Brain microvascular endothelial cell (primary cell): ENCODE measurements around the gene SREBF1.

ENCODE experiments used
- DNase-seq: peaks from one replicate; pipeline ENCODE4 v3.0.0-alpha.2; 2020
- H3K27ac ChIP-seq: fragments of 250-450 bp; sonication (Bioruptor Pico); 2 replicates; pipeline ENCODE4 v1.5.1; 2020; ENCODE audit warnings: mild to moderate bottlenecking, moderate library complexity
- H3K27me3 ChIP-seq: fragments of 250-450 bp; sonication (Bioruptor Pico); replicated peaks from 2 replicates; pipeline ENCODE4 v1.5.1; 2020; ENCODE audit warnings: mild to moderate bottlenecking
- H3K36me3 ChIP-seq: fragments of 250-450 bp; sonication (Bioruptor Pico); replicated peaks from 2 replicates; pipeline ENCODE4 v1.5.1; 2020; ENCODE audit warnings: mild to moderate bottlenecking
- H3K4me3 ChIP-seq: 2 replicates; pipeline ENCODE4 v1.5.1; 2011; ENCODE audit warnings: low read depth, mild to moderate bottlenecking, control low read depth, low read length, moderate library complexity
- CTCF ChIP-seq: IDR thresholded peaks from 2 replicates; pipeline ENCODE4 v1.5.1; 2011; ENCODE audit warnings: low read depth, mild to moderate bottlenecking, moderate library complexity, low read length, control low read depth, inconsistent platforms; ENCODE audit errors: missing control alignments
- in situ Hi-C: cut with HindIII; loops from 2 replicates; pipeline ENCODE4 v1.10.0; 2017; ENCODE audit warnings: low sequenced_read_pairs, low pct_ligation_motif_present

Gene SREBF1

GRCh38 chr17:17804007-17804406 lies 32.8 kb downstream of the SREBF1 start:
- DNase-seq, result no peak
- in situ Hi-C loops, result no loop called here
- H3K36me3 ChIP-seq, result peaks cover 32% of the 10 kb centered on the region

GRCh38 chr17:17801800-17802481 lies 34.8 kb downstream of the SREBF1 start:
- in situ Hi-C loops, result no loop called here
- TF ChIP-seq CTCF, result no peak
- no peak overlapping the region for H3K4me3 ChIP-seq

More at GRCh38 chr17:17804007-17804406, 32.8 kb downstream of the SREBF1 start:
- no peak for TF ChIP-seq CTCF
- no peak overlapping the region for H3K4me3 ChIP-seq
- no peak overlapping the region for H3K27ac ChIP-seq
- H3K27me3 ChIP-seq, result no peaks in the 10 kb centered on the region

GRCh38 chr17:17800504-17801021 lies 36.2 kb downstream of the SREBF1 start:
- no peak overlapping the region for H3K4me3 ChIP-seq
- H3K27ac ChIP-seq, result no peak overlapping the region
- no peak for TF ChIP-seq CTCF
- in situ Hi-C loops, result no loop called here
- peaks cover 49% of the 10 kb centered on the region for H3K36me3 ChIP-seq
- no peak for DNase-seq
- H3K27me3 ChIP-seq, result no peaks in the 10 kb centered on the region

More at GRCh38 chr17:17801800-17802481, 34.8 kb downstream of the SREBF1 start:
- Histone ChIP-seq H3K27ac (no peak overlapping the region), H3K27me3 (no peaks in the 10 kb centered on the region), H3K36me3 (peaks cover 45% of the 10 kb centered on the region)
- DNase-seq, result no peak

GRCh38 chr17:17798573-17799255 lies 38.1 kb downstream of the SREBF1 start:
- peaks cover 52% of the 10 kb centered on the region for H3K36me3 ChIP-seq
- in situ Hi-C loops, result no loop called here
- no peak overlapping the region for H3K4me3 ChIP-seq
- TF ChIP-seq CTCF, result no peak
- no peak overlapping the region for H3K27ac ChIP-seq
- H3K27me3 ChIP-seq, result no peaks in the 10 kb centered on the region
- no peak for DNase-seq

GRCh38 chr17:17798010-17798556 lies 38.7 kb downstream of the SREBF1 start:
- TF ChIP-seq CTCF, result no peak
- in situ Hi-C loops, result no loop called here
- DNase-seq, result no peak
- Histone ChIP-seq H3K36me3 (peaks cover 54% of the 10 kb centered on the region), H3K4me3 (no peak overlapping the region), H3K27ac (no peak overlapping the region), H3K27me3 (no peaks in the 10 kb centered on the region)
